ENCODE measurements around the gene CHAMP1.

The CHAMP1 gene, protein sequence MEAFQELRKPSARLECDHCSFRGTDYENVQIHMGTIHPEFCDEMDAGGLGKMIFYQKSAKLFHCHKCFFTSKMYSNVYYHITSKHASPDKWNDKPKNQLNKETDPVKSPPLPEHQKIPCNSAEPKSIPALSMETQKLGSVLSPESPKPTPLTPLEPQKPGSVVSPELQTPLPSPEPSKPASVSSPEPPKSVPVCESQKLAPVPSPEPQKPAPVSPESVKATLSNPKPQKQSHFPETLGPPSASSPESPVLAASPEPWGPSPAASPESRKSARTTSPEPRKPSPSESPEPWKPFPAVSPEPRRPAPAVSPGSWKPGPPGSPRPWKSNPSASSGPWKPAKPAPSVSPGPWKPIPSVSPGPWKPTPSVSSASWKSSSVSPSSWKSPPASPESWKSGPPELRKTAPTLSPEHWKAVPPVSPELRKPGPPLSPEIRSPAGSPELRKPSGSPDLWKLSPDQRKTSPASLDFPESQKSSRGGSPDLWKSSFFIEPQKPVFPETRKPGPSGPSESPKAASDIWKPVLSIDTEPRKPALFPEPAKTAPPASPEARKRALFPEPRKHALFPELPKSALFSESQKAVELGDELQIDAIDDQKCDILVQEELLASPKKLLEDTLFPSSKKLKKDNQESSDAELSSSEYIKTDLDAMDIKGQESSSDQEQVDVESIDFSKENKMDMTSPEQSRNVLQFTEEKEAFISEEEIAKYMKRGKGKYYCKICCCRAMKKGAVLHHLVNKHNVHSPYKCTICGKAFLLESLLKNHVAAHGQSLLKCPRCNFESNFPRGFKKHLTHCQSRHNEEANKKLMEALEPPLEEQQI

DNA sequence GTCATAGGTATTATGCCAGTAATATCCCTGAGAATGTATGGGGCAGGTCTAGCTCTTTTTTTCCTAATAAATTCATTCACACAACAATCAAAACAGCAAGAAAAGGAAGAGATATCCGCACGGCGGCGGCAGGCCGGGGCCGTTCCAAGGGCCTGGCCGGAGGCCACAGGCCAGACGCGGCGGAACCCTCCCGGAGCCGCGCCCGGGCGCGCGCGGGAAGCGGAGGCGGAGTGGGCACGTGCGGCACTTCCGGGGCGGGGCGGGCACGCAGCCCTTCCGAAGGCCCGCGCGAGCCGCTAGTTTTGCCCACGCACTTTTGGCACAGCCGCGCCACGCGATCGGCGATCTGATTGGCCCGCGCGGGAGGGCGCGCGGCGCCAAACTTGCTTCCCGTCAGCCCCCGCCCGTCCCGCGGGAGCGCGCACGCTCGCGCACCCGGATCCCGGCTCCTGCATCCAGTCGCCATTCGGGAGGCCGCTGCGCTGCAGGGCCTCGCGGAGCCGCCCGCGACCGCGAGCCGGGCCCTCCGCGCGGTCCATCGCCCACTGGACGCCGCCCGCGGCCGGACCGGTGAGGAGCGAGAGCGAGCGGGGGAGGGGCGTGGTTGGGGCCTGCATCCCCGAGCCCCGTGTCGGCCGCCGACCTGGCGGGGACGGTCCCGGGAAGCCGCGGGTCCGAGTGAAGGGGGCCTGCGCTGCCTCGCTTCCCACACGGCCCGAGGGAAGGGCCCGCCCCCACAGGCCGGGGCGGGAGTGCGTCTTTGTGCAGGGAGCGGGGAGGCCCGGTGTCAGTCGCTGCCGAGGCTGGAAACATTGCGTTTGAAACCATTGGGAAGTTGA is at the start of gene CHAMP1:
Gene CHAMP1 (plus strand): TSS at position 430 of the 839 bp plus-strand sequence. CDS start 9,340 bp downstream, outside the sequence.
- DNase-seq: peak; percentile 97

DNA sequence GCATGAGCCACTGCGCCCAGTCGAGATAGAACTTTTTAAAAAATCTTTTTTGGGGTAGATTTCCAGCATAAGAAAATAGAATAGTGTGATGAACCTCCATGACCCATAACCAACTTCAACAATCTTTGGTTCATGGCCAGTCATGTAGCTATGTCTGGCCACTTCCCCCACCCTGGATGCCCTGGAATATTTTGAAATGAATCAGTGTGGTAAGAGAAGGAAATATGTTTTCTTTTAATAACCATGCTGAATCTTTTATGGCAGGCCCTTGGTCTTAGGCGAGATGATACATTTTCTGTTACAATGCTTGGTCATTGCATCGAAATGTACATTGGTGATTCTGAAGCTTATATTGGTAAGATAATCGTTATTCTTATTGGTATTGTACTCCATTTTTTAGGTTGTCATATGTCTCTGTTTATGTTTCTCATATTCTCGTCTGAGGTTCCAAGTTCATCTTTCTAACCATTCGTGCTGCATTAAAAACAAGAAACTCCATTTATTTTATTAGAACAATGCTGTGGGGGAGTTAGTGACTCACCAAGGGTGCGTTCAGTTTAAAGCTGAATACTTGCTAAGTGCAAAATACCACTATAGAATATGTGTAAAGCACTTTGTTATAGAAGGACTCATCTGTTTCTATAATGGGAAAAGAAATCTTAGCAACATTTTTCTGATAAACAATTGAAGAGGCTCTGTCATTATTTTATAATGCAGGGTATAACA is 49.3 kb upstream of the CHAMP1 start:
- no peak for DNase-seq

DNA sequence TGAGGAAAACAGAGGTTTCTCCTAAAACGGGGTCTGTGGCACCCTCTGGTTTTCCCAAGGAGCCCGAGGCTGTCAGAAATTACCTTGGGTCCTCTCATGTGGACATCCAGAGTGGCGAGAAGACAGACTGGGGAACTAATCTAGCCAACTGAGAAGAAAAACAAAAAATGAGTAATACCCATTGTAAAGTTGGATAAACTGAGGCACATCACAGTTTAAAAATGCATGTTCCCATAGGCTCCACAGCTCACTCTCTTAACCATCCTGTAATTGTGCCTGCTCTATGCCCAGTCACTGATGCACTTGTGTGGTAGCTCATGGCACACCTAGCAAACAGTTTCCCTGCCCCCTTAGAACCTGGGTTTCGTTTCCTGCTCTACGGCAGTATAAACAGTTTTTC is 48.1 kb upstream of the CHAMP1 start:
- DNase-seq: no peak

DNA sequence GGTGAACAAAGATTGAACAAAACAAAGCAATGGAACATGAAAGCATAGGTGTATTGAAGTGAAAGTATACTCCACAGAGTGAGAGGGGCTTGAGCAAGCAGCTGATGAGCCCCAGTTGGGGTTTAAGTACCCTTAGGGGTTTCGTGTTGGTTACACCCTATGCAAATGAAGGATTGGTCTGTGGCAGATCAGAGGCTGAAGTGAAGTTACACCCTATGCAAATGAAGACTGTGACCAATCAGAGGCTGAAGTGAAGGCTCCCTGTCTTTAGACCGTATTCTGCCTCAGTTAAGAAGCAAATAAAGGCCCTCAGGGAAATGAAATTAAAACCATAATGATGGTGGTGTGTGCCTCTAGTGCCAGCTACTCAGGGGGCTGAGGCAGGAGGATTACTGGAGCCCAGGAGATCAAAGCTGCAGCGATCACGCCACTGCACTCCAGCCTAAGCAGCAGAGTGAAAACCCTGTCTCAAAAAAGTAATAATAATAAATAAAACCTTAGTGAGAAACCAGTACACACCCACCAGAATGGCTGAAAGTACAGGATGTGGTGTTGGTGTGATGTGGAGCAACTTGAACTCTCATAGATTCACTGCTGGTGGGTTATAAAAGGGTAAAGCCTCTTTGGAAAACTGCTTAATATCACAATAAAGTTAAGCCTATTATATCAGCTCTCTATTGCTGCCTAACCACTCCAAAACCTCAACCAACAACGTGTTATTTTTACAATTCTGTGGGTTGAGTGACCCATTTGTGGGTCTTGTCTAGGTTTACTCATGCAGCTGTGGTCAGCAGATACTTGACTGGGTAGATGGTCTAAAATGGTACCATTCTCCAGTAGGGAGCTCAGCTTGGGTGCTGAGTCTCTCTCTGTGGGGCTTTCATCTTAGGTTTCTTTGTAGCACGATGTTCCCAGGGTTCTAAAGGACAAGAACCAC is 45.7 kb upstream of the CHAMP1 start:
- DNase-seq: no peak

DNA sequence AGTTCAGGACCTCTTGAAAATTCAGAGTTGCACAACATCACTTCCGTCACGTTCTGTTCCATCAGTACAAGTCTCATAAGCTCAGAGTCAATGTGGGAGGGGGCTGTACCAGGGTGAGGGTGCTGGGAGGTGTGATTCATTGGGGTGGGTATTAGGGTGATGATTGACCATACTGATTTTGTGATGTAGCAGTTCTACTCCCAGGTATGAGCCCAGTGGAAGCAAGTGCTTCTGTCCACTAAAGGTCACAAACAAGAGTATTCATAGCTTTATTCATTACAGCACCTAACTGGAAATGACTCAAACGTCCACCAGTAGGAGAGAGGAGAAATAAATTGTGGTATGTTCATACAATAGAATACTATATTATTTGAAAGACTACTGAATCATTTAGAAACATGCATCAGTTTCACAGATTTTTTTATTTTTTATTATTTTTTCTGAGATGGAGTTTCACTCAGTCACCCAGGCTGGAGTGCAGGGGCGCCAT is 45.0 kb upstream of the CHAMP1 start:
- no peak for DNase-seq

DNA sequence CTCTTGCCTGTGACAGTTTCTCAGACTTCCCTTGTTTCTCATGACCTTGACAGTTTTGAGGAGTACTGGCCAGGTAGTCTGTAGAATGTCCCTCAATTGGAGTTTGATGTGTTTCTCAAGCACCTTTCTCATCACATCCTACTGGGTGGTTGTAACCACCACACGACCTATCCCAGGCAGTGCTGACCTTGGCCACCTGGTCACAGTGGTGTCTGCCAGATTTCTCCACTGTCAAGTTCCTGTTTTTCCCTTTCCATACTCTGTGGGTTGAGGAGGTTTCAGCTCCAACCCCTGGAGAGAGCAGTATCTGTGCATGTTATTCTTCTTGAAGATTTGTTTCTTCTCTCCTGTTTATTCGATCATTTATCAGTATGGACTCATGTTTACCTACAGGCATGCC is 41.3 kb upstream of the CHAMP1 start:
- DNase-seq: no peak

DNA sequence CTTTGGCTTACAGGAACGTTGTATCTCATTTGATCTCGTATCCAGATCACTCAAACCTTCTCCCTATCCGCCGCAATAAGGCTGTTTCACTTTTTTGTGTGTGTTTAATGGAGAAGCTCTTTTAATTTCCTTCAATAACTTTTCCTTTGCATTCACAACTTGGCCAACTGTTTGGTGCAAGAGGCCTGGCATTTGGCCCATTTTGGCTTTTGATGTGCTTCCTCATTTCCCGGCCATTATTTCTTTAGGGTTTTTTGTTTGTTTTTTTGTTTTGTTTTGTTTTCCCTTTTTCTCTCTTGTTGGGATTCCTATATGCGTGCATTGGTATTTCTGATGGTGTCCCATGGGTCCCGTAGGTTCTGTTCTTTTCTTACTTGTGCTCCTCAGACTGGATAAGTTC is 39.0 kb upstream of the CHAMP1 start:
- no peak for DNase-seq

DNA sequence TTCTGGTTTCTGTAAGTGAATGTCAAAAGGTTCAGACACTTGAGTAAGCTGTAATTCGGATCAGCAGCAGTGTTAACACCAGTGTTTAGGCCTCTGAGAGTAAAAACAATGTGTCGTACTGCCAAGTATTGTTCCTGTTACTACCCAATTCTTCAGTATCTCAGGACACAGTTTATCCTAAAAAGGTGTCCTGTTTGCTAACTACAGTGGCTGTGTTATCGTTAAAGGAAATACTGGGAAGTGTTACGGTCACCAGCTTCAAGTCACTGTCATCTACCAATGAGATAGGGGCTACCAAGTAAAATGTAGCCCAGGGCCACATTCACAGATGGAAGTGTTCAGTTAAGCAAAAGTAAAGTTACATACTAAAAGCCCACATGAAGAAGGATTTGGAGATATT is 35.2 kb upstream of the CHAMP1 start:
- DNase-seq: no peak

DNA sequence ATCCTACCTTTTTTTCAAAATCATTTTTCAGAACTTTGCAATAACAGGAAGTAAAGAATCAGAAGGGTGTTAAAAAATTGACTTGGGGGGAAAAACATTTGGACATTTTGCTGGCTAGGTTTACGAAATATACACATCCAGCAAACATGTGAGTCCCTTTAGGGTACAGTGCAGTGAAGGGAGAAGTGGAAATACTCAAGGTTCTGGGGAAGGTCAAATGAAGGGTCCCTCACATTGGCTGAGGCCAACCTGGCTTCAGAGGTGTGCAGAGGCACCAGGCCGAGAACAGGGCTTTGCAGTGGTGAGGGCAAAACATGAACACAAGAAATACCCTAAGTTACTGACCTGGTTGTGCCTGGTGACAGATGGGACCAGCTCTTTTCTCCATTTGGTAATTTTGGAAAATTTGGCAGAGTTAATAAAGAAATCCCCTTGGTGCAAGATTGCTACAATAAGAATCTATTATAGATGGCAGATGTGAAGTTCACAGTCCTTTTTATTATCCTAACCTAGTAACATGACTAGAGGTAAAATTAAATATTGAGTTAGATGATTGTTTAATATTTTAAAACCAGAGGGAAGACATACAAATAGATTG is 34.4 kb upstream of the CHAMP1 start:
- no peak for DNase-seq

DNA sequence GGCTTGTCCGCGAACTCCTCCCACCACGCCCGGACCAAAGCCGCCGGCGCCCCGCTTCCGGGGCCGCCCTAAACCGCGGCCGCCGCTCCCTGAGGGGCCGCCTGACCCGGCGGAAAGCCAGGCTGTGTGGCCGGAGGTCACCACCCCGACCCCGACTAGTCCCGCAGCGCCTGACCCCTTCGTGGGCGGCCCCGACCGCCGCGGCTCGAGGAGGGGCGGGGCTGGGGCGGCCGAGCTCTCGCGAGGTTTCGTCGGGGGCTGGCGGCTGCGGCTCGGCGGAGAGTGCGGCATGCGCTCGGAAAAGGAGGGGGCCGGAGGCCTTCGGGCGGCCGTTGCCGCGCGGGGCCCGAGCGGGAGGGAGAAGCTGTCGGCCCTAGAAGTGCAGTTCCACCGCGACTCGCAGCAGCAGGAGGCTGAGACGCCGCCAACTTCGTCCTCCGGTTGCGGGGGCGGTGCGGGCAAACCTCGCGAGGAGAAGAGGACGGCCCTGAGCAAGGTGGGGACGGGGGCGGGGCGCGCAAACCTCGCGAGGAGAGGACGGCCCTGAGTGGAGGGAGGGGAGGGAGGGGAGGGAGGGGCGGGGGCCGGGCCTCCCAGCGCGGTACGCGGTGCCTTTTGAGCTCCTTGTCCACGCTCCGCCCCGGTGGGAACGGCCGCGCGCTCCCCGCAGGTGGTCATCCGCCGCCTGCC is 32.8 kb upstream of the CHAMP1 start, which contains the start of gene UPF3A:
Gene UPF3A (plus strand): TSS at position 251 of the 690 bp plus-strand sequence. CDS start 39 bp downstream, at position 290.
- peak; percentile 99 for DNase-seq

DNA sequence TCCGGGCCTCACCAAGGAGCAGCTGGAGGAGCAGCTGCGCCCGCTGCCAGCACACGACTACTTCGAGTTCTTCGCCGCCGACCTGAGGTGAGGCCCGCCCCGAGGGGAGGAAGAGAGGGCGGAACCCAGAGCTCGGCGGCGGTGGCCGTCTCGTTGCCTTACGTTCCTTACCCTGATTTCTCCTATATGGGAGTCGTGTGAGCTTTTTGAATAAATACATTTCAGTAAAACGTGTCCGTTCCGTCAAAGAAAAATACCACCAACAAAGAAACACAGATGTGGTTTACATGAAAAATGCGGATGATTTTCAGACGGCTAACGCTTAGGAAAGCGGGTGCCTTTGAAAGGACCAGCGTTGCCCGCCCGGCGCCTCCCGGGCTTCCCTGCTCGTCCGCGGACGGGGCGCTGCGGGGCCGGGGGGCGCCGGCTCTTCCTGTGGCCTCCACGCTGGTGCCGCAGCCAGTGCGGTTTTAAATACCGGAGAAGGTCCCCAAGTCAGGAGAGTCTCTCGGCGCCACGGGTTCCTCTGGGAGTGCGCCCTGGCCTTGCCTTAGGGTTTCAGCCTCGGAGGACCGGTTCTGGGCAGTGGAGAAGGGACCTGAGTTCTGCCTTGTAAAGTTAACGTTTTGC is 32.1 kb upstream of the CHAMP1 start:
- peak; percentile 94 for DNase-seq

DNA sequence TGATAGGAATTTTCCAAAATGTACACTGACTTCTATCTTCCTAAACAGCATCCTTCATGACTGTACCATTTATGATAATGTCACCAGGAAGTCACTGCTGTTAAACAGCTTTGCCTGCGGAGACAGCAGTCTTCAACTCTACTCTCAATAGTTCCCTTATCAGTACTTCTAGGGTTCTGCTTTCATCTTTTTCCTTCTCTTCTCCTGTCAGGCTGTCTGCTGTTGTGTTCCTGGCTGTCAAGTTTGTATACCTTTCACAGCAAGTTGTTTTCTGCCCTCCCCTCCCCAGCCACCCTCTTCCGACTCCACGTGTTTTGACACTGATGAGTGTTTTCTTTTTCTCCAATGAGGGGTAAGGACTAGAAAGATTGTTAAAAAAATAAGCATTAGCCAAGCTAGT is 30.7 kb upstream of the CHAMP1 start:
- no peak for DNase-seq

DNA sequence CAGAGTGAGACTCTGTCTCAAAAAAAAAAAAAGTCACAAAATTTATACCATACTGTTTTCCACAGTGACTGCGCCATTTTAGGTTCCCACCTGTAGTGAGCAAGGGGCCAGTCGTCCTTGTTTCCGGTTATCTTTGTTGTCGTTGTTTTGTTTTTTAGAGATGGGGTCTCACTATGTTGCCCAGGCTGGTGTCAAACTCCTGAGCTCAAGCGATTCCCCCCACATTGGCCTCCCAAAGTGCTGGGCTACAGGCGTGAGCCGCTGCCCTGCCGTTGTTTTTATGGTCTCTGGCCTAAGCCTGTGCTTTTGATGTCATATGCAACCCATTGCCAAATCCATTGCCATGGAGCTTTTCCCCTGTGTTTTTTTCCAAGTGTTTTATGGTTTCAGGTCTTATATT is 29.6 kb upstream of the CHAMP1 start:
- DNase-seq: no peak

DNA sequence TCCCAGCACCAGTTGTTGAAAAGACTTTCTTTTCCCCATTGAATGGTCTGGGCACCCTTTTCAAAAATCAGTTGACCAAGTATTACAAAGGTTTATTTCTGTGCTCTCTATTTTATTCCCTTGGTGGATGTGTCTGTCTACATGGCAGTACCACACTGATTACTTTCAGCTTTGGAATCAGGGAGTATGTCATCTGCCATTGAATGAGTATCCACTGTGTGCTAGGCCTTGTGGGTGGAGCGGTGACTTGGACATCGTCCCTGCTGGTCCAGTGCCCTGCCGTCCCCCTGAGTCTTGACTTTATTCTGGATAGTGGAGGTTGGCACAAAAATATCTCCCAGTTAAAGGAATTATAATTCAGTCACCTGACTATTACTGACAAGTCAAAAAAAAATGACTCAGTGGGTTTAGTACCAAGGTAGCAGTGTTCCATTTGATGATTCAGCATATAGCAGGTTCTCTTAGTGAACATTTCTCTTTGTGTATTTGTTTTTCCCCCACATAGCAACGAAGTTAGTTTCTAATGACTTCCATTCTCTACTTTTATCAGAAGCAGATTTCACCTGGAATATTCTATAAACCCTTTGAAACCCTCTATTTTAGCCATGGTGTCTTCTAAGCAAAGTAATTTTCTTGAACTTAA is 29.0 kb upstream of the CHAMP1 start:
- no peak for DNase-seq

DNA sequence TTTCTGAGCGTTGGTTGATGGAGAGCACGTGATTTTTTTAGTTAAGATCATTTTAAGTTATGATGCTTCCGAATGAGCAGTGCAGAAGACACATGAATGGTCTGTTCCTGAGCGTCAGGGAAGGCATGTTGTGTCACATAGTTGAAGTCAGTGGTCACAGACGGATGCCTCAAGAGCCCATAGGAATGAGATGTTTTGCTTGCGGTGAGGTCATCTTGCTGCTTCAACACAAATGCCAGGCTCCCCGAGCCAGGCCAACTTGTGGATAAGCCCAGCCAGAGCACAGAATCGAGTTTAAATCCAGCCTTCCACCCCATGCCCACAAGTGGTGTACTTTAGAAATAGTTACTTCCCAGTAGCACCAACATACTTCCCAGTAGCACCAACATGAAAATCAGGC is 27.5 kb upstream of the CHAMP1 start:
- no peak for DNase-seq

DNA sequence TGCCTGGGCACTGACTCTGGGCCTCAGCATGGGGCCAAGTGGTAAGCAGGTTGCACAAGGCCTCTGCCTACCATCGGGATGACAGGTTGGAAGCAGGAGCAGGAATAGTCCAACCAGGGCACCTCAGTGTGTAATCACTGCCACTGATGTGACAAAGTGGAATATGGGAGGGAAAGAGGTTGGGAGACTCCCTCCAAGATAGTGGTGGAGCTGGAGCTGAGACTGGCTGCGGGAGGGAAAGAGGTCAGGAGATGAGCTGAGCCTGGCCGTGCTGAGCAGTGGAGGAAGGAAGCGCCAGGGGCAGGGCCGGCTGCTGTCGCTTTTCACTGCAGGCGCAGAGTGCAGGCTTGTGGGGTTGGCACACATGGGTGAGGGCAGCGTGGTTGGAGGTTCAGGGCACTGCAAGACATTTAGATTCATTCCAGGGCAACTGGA is 26.1 kb upstream of the CHAMP1 start:
- no peak for DNase-seq

DNA sequence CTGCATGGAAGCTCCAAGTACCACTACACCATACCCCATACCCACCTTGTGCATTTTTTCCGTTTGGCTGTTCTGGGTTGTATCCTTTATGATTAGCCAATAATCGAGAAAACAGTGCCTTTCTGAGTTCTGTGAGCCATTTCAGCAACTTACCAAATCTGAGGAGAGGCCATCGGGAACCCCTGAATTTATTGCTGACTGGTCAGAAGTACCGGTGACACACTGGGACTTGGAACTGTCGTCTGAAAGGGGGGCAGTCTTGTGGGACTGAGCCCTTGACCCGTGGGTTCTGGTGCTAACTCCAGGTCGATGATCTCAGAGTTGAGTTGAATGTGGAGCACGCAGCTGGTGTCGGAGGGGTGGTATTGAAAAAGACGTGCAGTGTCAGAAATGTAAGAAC is 17.9 kb upstream of the CHAMP1 start:
- no peak for DNase-seq

DNA sequence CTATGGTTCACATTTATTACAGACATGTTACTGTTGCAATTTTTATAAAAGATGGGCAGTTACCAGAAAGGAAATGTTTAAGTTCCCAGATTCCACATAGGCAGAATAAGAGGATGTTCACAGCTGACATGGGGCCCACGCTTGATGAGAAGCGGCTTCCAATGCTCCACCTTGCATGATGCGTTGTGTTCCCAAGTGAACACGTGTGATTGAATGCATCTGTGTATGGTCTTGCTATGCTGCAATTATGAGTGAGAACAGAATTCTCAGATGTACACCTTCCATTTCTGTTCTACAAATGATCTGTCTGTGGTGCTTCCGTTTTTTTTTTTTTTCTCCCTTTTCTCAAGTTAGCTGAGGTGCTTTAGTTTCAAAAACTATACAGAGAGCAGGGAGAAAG is 17.4 kb upstream of the CHAMP1 start:
- DNase-seq: no peak

DNA sequence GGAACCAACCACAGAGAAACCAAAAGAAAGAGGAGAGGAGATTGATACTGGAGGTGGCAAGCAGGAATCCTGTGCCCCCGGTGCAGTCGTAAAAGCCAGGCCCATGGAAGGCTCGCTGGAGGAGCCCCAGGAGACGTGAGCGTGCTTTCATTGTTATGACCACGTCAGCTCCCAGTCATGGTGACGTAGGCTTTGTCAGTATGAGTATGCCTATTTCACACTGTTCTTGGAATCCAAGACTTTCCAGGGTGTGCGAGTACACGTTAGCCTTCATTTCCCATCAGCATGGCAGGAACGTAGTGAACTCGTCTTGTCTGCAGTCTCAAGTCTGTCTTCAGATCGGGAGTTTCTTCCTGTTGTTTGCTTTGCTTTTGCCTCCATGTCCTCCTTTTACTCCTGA is 15.4 kb upstream of the CHAMP1 start:
- no peak for DNase-seq

Data from retina (tissue), 1 donor.